ENCODE data around the gene ZNF577. TPM values are rescaled to one million over a fixed set of nuclear protein-coding genes. Genes with fewer than 3 reads are reported as not detected.
"Not testable (repeated sequence)": the region's sequence is repeated elsewhere in the genome, so short reads cannot be mapped to it uniquely, and the experiment has no call there.

The ZNF577 gene
- 10 to 100 TPM; 35.6 to 46.7 (median 43.1) TPM for polyA plus RNA-seq (ENCODE audit: insufficient read length in 4 of 4)

GRCh38 chr19:51887522-51888498 lies at the start of gene ZNF577:
Gene ZNF577 (minus strand): TSS chr19:51887951. CDS start chr19:51880382, 7,569 bp downstream.
- peak; percentile 85 to 94 (median 90) for DNase-seq (ENCODE audit: low read depth in 4 of 4, low spot score in 3 of 4)

GRCh38 chr19:51931921-51932320 lies 44.2 kb upstream of the ZNF577 start:
- no peak for DNase-seq (ENCODE audit: low read depth in 4 of 4, low spot score in 3 of 4)

- DNase-seq (ENCODE audit: low read depth in 4 of 4, low spot score in 3 of 4) = no peak
These were observed 40.1 kb upstream of the ZNF577 start for GRCh38 chr19:51927859-51928258.

GRCh38 chr19:51926784-51927741 lies 39.3 kb upstream of the ZNF577 start, which contains the start of gene ZNF613:
Gene ZNF613 (plus strand): TSS chr19:51927472. CDS start chr19:51936221, 8,749 bp downstream.
- peak; percentile 91 to 97 (median 92) for DNase-seq (ENCODE audit: low read depth in 4 of 4, low spot score in 3 of 4)

GRCh38 chr19:51926426-51926783 lies 38.7 kb upstream of the ZNF577 start:
- DNase-seq (ENCODE audit: low read depth in 4 of 4, low spot score in 3 of 4) = no peak

GRCh38 chr19:51921949-51922348 lies 34.2 kb upstream of the ZNF577 start:
- no peak for DNase-seq (ENCODE audit: low read depth in 4 of 4, low spot score in 3 of 4)

GRCh38 chr19:51919606-51920005 lies 31.9 kb upstream of the ZNF577 start:
- DNase-seq (ENCODE audit: low read depth in 4 of 4, low spot score in 3 of 4) = no peak

- no peak for DNase-seq (ENCODE audit: low read depth in 4 of 4, low spot score in 3 of 4)
These were observed 28.4 kb upstream of the ZNF577 start for GRCh38 chr19:51916167-51916566.

- DNase-seq (ENCODE audit: low read depth in 4 of 4, low spot score in 3 of 4) = no peak
These were observed 27.6 kb upstream of the ZNF577 start for GRCh38 chr19:51915324-51915867.

- not testable (repeated sequence) for DNase-seq (ENCODE audit: low read depth in 4 of 4, low spot score in 3 of 4)
These were observed 20.2 kb upstream of the ZNF577 start for GRCh38 chr19:51907981-51908380.

GRCh38 chr19:51906108-51906507 lies 18.4 kb upstream of the ZNF577 start:
- not testable (repeated sequence) for DNase-seq (ENCODE audit: low read depth in 4 of 4, low spot score in 3 of 4)

- not testable (repeated sequence) for DNase-seq (ENCODE audit: low read depth in 4 of 4, low spot score in 3 of 4)
These were observed 17.9 kb upstream of the ZNF577 start for GRCh38 chr19:51905639-51906038.

GRCh38 chr19:51905206-51905605 lies 17.5 kb upstream of the ZNF577 start:
- DNase-seq (ENCODE audit: low read depth in 4 of 4, low spot score in 3 of 4) = no peak

GRCh38 chr19:51904331-51905165 lies 16.8 kb upstream of the ZNF577 start, which contains the start of gene ZNF649:
Gene ZNF649 (minus strand): TSS chr19:51905017. CDS start chr19:51900107, 4,910 bp downstream.
- peak; percentile 77 to 85 (median 80) for DNase-seq (ENCODE audit: low read depth in 4 of 4, low spot score in 3 of 4)

GRCh38 chr19:51903192-51903591 lies 15.4 kb upstream of the ZNF577 start:
- DNase-seq (ENCODE audit: low read depth in 4 of 4, low spot score in 3 of 4) = no peak

- DNase-seq (ENCODE audit: low read depth in 4 of 4, low spot score in 3 of 4) = no peak
These were observed 14.1 kb upstream of the ZNF577 start for GRCh38 chr19:51901860-51902259.

GRCh38 chr19:51891193-51891747 lies 3.5 kb upstream of the ZNF577 start:
- DNase-seq (ENCODE audit: low read depth in 4 of 4, low spot score in 3 of 4) = no peak

- DNase-seq (ENCODE audit: low read depth in 4 of 4, low spot score in 3 of 4) = no peak
These were observed 2.2 kb upstream of the ZNF577 start for GRCh38 chr19:51889934-51890333.

GRCh38 chr19:51884713-51885112 lies 3.0 kb downstream of the ZNF577 start:
- DNase-seq (ENCODE audit: low read depth in 4 of 4, low spot score in 3 of 4) = no peak

All from right renal pelvis (tissue), 4 donors.